ENCODE measurements around the gene FCRLA.

- TF ChIP-seq, protein P1, sequence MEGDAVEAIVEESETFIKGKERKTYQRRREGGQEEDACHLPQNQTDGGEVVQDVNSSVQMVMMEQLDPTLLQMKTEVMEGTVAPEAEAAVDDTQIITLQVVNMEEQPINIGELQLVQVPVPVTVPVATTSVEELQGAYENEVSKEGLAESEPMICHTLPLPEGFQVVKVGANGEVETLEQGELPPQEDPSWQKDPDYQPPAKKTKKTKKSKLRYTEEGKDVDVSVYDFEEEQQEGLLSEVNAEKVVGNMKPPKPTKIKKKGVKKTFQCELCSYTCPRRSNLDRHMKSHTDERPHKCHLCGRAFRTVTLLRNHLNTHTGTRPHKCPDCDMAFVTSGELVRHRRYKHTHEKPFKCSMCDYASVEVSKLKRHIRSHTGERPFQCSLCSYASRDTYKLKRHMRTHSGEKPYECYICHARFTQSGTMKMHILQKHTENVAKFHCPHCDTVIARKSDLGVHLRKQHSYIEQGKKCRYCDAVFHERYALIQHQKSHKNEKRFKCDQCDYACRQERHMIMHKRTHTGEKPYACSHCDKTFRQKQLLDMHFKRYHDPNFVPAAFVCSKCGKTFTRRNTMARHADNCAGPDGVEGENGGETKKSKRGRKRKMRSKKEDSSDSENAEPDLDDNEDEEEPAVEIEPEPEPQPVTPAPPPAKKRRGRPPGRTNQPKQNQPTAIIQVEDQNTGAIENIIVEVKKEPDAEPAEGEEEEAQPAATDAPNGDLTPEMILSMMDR (IDR thresholded peaks at IDR 0.05) = no peak
- no peak for TF ChIP-seq POLR2A (IDR thresholded peaks at IDR 0.05)
These were observed 11.7 kb downstream of the FCRLA start for GRCh38 chr1:161718559-161719324.

Measured in Peyer's patch (tissue), 4 donors.